T-helper 1 cell treated with Interleukin-12 subunit alpha and Interleukin-12 subunit beta and Interleukin-4 antibody, amounts not matched to agents 30 μg/mL and 1 μg/mL, for 36 hours (primary cell): ENCODE data around the gene LAMA4.

Experiments used
- H3K27ac Mint-ChIP-seq: one replicate; pipeline ENCODE4 v1.8.0; 2021; ENCODE audit warnings: mild to moderate bottlenecking, mixed read lengths
- H3K27me3 Mint-ChIP-seq: one replicate; pipeline ENCODE4 v1.8.0; 2021; ENCODE audit warnings: low read depth, mixed read lengths
- H3K36me3 Mint-ChIP-seq: one replicate; pipeline ENCODE4 v1.8.0; 2021; ENCODE audit warnings: low read depth, mixed read lengths
- H3K4me1 Mint-ChIP-seq: one replicate; pipeline ENCODE4 v1.8.0; 2021; ENCODE audit warnings: low read depth, mixed read lengths
- H3K4me3 Mint-ChIP-seq: one replicate; pipeline ENCODE4 v1.8.0; 2021; ENCODE audit warnings: mild to moderate bottlenecking, moderate library complexity, mixed read lengths
- H3K9me3 Mint-ChIP-seq: one replicate; pipeline ENCODE4 v1.8.0; 2021; ENCODE audit warnings: mixed read lengths

Gene LAMA4

DNA sequence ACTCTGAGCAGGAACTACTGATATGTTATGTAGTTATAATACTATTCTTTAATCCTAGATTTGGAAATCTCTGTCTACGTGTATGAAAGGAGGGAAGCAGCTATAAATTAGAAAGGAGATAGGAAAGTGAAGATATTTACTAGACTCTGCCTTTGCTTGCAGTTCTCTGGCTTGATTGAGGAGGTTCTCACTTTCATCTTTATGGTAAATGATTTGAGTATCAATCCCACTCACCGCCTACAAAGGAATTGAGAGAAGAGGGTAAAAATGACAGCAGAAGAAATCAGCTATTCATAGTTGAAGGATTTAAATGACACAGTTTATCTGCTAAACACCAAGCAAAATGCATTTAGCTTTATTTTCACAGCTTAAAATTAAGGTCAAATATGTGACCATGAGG, 99.7 kb downstream of the LAMA4 start:
- Mint-ChIP-seq H3K27me3 (peaks cover 24% of the 10 kb centered on the region), H3K4me1 (peaks cover 6% of the 10 kb centered on the region), H3K4me3 (no peak overlapping the region), H3K36me3 (no peaks in the 10 kb centered on the region), H3K27ac (no peak overlapping the region), H3K9me3 (no peaks in the 10 kb centered on the region)

DNA sequence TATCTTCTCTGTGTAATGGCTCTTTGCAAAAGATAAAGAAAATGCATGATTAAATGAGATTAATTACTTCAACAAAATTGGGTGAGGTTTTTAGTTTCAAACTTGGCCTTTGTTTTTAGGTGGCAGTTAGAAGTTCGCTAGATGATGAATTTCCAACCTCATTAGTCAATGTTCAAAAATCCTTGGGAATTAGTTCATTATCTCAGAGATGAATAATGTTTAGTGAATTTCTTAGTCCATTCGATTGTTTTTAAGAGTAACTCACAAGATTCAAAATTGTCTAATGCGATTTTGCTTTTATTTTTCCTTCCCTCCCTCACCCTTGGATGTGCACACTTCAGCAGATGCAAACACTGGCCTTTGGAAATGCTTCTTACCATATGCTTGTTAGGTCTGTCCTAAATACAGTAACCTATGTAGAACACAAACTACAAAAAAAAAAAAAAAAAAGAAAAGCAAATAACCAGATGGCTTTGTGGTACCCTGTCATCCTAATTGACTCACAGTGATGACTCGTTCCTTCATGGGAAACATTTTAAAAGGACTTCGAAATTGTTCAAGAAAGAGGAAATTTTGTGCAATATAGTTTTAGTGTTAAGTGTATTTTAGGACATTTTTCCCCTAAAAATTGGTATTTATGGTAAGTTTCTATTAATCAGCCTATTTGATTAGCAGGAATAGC, 100.3 kb downstream of the LAMA4 start:
- Mint-ChIP-seq H3K27ac (no peak overlapping the region), H3K9me3 (no peaks in the 10 kb centered on the region), H3K27me3 (peaks cover 18% of the 10 kb centered on the region), H3K4me3 (no peak overlapping the region), H3K4me1 (peaks cover 6% of the 10 kb centered on the region), H3K36me3 (no peaks in the 10 kb centered on the region)

DNA sequence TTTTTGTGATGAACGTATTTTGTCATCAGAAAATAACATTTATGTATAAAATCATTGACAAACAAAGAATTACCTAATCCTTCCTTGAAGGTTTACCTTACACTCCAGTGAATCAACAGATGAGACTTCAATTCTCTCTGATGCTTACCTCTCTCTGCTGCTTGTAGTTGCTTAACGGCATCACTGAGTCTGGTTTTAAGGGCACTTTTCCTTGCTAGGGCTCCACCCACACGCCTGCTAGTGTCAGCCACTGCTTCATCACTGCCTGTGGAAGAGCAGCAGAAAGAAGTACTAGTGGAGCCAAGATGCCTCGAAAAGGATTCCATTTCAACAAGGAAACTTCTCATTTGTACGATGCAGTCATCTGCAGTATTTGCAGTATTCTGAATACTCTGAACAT, 104.0 kb downstream of the LAMA4 start:
- peaks cover 14% of the 10 kb centered on the region for H3K27me3 Mint-ChIP-seq
- no peaks in the 10 kb centered on the region for H3K36me3 Mint-ChIP-seq
- no peak overlapping the region for H3K4me3 Mint-ChIP-seq
- no peak overlapping the region for H3K27ac Mint-ChIP-seq
- H3K9me3 Mint-ChIP-seq = no peaks in the 10 kb centered on the region
- peaks cover 2% of the 10 kb centered on the region for H3K4me1 Mint-ChIP-seq

DNA sequence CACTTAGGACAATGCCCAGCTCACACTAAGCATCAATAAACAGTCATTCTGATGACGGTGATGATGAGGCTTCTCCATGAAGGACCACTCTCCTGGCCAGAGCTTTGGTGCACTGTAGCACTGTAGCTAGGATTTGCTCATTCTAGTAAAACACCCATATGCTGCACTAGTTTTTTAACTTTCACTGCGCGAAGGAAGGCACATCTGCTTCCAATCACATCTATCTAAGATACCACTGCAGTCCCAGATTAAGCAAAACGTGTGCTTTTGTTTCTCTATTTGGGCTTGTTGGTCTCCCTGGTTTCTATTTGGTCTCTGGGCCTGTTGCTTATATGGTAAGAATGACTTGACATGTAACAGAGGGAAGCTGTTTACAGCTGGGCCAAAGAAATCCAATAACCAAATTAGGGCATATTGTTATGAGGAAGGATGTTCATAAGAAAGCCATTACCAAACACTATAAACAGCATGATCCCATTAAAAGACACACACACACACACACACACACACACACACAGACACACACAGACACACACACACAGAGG, 104.6 kb downstream of the LAMA4 start:
- Mint-ChIP-seq H3K9me3 (no peaks in the 10 kb centered on the region), H3K27me3 (peaks cover 14% of the 10 kb centered on the region), H3K4me3 (no peak overlapping the region), H3K4me1 (peaks cover 2% of the 10 kb centered on the region), H3K36me3 (no peaks in the 10 kb centered on the region), H3K27ac (no peak overlapping the region)

DNA sequence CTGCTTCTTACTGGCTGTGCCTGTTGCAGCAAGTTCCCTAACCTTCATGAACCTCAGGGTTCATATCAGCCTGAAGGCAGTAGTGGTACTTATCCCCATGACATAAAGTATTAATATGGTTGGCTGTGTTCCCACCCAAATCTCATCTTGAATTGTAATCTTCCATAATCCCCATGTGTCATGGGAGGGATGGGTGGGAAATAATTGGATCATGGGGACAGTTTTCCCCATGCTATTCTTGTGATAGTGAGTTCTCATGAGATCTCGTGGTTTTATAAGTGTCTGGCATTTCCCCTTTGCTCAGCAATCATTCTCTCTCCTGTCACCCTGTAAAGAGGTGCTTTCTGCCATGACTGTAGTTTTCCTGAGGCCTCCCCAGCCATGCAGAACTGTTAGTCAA, 105.1 kb downstream of the LAMA4 start:
- Mint-ChIP-seq H3K27me3 (peaks cover 14% of the 10 kb centered on the region), H3K36me3 (no peaks in the 10 kb centered on the region), H3K4me1 (peaks cover 2% of the 10 kb centered on the region), H3K27ac (no peak overlapping the region), H3K9me3 (no peaks in the 10 kb centered on the region), H3K4me3 (no peak overlapping the region)

DNA sequence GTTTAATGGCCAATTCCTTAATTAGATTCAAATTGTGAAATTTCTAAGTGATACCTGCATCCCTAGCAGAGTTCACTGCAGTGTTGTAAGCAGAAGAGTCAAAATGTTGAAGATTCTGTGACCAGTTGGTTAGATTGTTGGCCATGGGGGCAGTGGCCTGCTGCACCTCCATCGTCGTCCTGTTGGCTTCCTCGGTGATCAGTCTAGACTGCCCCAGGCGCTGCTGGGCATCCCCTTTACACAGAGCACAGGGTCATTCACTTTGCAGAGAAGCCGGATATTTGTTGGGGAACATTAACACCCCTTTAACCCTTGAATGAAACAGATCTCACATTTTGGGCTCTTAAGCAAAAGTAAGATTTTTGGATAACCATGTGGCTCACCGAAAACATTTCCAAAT, 106.3 kb downstream of the LAMA4 start:
- no peaks in the 10 kb centered on the region for H3K9me3 Mint-ChIP-seq
- no peak overlapping the region for H3K27ac Mint-ChIP-seq
- no peaks in the 10 kb centered on the region for H3K36me3 Mint-ChIP-seq
- no peaks in the 10 kb centered on the region for H3K4me1 Mint-ChIP-seq
- no peak overlapping the region for H3K4me3 Mint-ChIP-seq
- peaks cover 14% of the 10 kb centered on the region for H3K27me3 Mint-ChIP-seq

DNA sequence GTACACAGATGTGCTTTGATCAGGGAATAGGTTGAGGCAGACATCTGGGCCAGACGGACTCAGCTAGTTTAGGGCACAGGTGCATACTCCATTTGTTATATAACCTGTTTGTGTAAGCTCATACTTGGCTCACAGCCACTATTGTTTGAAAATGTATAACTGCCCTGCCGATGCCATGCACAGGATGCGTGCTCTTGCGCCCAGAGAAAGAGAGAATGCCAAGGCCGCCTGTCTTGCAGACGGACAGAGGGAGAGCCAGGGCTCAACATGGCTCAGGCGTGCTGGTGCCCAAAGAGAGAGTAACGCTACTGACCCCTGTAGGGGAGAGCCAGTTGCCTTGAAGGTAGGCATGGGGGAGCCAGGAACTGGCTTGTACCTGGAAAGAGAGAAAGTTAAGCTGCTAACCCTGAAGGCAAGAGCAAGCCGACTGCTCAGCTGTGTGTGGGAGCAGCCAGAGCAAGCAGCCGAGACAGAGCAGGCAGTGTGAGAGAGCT, 109.2 kb downstream of the LAMA4 start:
- no peaks in the 10 kb centered on the region for H3K36me3 Mint-ChIP-seq
- H3K27ac Mint-ChIP-seq = no peak overlapping the region
- H3K4me1 Mint-ChIP-seq = no peaks in the 10 kb centered on the region
- H3K4me3 Mint-ChIP-seq = no peak overlapping the region
- H3K27me3 Mint-ChIP-seq = peaks cover 9% of the 10 kb centered on the region
- H3K9me3 Mint-ChIP-seq = no peaks in the 10 kb centered on the region

DNA sequence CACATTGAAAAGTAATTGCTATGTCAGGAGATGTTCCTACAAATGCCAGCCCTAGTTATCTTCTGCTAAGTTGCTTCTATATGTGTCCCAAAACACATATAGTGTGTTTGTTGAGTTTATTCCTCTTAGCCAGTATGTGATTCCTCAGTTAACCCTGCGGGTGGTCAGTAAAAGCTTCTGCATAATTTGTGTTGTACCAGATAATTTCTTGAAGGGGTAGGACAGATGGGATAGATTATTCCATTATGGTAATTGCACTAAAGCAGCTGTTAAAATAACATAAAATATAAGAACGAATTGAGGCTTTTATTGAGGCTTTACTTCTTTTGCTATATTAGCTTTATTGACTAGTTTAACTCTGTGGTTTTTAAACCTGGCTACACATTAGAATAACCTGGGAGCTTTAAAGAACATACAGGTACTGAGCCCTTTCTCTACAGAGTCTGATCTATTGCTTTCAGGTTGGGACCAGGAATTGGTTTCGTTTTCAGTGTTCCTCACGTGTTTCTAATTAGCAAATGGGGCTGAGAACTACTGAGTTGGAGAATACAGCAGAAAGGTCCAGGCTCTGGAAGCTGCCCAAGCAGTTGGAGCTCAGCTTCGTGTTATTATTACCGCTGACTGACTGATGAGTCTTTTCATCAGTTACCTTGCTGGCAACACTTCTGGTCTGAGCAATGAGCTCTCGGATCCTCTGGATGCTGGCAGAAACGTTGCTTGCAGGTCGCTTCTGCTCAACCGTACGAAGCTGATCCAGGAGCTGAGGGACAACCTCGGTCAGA, 110.0 kb downstream of the LAMA4 start:
- Mint-ChIP-seq H3K9me3 (no peaks in the 10 kb centered on the region), H3K36me3 (no peaks in the 10 kb centered on the region), H3K27me3 (peaks cover 9% of the 10 kb centered on the region), H3K27ac (no peak overlapping the region), H3K4me3 (no peak overlapping the region), H3K4me1 (no peaks in the 10 kb centered on the region)

DNA sequence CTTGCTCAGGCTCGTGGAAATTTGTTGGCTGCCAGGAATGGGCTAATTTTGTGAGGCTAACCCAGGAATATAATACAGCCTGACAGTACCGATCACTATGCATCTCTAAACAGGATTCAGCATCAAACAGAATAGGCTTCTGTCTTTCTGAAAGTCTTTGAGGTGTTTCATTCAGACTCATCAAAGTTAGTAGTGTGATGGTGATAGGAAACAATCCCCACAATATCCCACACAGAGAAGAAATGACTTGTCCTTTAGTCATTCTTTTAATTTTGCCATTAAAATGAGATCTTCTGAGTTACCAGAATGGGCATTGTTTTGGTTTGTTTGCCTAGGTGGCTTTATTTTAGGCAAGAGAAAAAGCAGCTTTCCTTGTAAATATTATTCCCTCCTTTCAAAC, 112.7 kb downstream of the LAMA4 start:
- no peaks in the 10 kb centered on the region for H3K36me3 Mint-ChIP-seq
- no peak overlapping the region for H3K27ac Mint-ChIP-seq
- no peaks in the 10 kb centered on the region for H3K4me1 Mint-ChIP-seq
- H3K9me3 Mint-ChIP-seq = no peaks in the 10 kb centered on the region
- H3K27me3 Mint-ChIP-seq = no peaks in the 10 kb centered on the region
- no peak overlapping the region for H3K4me3 Mint-ChIP-seq

DNA sequence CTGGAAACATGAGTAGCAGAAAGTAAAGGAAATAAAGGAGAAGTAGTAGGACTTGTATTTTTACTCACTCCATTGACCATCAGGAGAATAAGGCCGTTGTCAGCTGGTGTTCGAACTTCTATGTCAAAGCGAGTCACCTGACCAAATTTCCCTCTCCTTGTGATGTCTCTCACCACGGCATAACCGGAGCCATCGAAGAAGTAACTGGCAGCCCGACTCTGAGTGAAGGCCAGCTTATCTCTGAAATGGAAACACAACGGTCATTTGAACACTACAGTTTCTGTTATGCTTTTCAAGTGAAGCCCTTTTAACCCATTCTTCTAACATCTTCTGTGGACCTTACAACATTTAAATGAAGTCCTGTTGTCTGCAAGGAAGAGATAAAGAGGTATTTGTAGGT, 115.3 kb downstream of the LAMA4 start:
- Mint-ChIP-seq H3K4me3 (no peak overlapping the region), H3K4me1 (no peaks in the 10 kb centered on the region), H3K36me3 (no peaks in the 10 kb centered on the region), H3K9me3 (no peaks in the 10 kb centered on the region), H3K27me3 (peaks cover 12% of the 10 kb centered on the region), H3K27ac (no peak overlapping the region)

DNA sequence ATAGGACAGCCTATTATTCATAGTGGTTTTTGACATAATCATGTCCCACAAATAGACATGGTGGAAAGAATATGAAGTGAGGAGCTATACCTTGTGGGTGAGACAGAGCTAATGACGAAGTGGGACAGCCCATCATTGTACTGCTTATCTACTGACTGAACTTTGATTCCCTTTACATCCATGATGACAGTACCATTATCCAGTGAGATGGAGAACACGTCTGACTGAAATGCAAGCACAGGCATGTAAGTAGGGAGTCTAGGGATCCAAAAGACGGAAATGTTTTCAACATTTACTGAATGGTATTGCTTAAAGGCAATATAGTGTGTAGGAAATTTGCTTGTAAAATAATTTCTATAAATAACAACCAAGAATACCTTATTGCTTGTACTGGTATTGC, 123.5 kb downstream of the LAMA4 start:
- no peaks in the 10 kb centered on the region for H3K36me3 Mint-ChIP-seq
- no peaks in the 10 kb centered on the region for H3K4me1 Mint-ChIP-seq
- no peak overlapping the region for H3K27ac Mint-ChIP-seq
- no peaks in the 10 kb centered on the region for H3K9me3 Mint-ChIP-seq
- H3K27me3 Mint-ChIP-seq = peaks cover 29% of the 10 kb centered on the region
- no peak overlapping the region for H3K4me3 Mint-ChIP-seq

DNA sequence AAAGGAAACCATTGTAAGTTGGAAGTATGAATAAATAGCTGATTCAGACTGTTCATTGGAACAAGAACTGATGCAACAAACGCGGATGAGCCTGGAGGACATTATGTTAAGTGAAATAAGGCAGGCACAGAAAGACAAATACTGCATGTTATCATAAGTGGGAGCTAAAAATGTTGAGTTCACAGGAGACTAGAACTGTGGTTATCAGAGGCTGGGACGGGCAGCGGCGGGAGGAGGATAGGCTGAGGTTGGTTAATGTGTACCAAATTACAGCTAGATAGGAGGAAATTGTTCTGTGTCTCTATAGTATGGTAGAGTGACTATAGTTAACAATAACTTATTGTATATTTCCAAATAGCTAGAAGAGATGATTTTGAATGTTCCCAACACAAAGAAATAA, 126.2 kb downstream of the LAMA4 start:
- Mint-ChIP-seq H3K9me3 (no peaks in the 10 kb centered on the region), H3K27ac (no peak overlapping the region), H3K36me3 (no peaks in the 10 kb centered on the region), H3K27me3 (peaks cover 28% of the 10 kb centered on the region), H3K4me1 (no peaks in the 10 kb centered on the region), H3K4me3 (no peak overlapping the region)

DNA sequence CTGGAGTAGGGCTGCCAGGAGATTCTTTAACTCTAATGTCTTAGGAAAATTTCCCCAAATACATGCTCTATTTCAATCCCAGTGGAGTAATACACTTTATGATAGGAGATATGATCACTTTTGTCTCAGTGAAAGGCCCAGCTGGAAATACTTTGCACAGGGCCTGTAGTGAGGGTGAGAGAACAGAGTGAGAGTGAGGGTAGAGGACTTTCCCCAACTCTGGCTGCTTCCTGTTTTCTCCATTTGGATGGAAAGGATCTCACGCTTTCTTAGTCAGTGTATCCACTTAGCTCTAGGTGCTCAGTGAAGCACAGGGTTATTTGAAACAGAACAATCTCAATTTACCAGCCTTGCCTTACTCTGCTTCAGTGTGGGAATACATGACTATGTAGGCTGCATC, 130.4 kb downstream of the LAMA4 start:
- no peak overlapping the region for H3K27ac Mint-ChIP-seq
- H3K9me3 Mint-ChIP-seq = no peaks in the 10 kb centered on the region
- H3K4me3 Mint-ChIP-seq = no peak overlapping the region

DNA sequence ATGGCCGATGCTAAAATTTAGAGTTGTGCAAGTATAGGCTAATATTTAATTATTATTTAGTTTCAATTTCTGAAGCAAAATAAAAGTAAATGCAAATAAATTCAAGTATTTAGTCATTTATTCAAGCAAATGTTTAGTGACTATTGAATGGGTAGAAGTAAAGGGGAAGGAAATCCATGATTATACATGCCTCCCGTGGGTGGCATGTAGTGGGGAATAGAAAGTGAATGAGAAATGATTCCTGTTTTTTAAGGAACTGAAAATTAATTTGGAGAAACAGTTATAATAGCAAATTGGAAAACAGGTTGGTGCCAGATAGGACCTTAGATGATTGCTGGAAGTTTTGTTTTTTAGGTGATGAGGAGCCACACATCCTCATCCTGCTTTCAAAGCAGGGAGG, 131.6 kb downstream of the LAMA4 start:
- Mint-ChIP-seq H3K9me3 (no peaks in the 10 kb centered on the region), H3K4me1 (peaks cover under 1% of the 10 kb centered on the region)

More for the DNA sequence above, 130.4 kb downstream of the LAMA4 start:
- Mint-ChIP-seq H3K36me3 (no peaks in the 10 kb centered on the region), H3K27me3 (peaks cover 25% of the 10 kb centered on the region), H3K4me1 (no peaks in the 10 kb centered on the region)

DNA sequence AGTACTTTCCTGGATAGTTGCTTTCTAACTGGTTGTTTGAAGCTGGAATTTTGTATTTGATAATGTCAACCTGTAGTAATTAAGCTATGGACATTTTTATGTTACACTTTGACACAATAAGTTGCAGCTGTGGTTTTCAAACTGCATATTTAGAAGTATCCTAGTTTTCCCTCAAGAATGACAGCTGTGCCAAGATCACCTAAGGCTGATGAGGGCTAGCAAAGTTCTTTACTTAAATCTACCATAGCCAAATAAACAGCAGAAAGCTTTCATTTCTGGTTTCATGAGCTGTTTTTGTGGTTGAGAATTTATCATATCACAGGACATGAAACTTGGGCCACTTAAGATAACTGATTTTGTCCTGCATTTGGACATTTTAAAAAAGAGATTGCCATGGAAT, 136.3 kb downstream of the LAMA4 start:
- H3K27ac Mint-ChIP-seq = no peak overlapping the region

More for the DNA sequence above, 131.6 kb downstream of the LAMA4 start:
- Mint-ChIP-seq H3K36me3 (no peaks in the 10 kb centered on the region), H3K4me3 (no peak overlapping the region), H3K27ac (no peak overlapping the region), H3K27me3 (peaks cover 19% of the 10 kb centered on the region)

More for the DNA sequence above, 136.3 kb downstream of the LAMA4 start:
- no peaks in the 10 kb centered on the region for H3K36me3 Mint-ChIP-seq
- no peaks in the 10 kb centered on the region for H3K9me3 Mint-ChIP-seq
- H3K4me1 Mint-ChIP-seq = peaks cover 16% of the 10 kb centered on the region
- H3K27me3 Mint-ChIP-seq = peaks cover 16% of the 10 kb centered on the region
- H3K4me3 Mint-ChIP-seq = no peak overlapping the region
